ENCODE results near the gene MMS22L. TPM values are rescaled to one million over a fixed set of nuclear protein-coding genes. Genes with fewer than 3 reads are reported as not detected.

Gene MMS22L
- total and polyA plus RNA-seq, 10 of the 15 experiments (the other 5 are each of a cell fraction or from before 2014, with no cell fraction given): 5.0 to 33.9 (median 18.7) TPM

DNA sequence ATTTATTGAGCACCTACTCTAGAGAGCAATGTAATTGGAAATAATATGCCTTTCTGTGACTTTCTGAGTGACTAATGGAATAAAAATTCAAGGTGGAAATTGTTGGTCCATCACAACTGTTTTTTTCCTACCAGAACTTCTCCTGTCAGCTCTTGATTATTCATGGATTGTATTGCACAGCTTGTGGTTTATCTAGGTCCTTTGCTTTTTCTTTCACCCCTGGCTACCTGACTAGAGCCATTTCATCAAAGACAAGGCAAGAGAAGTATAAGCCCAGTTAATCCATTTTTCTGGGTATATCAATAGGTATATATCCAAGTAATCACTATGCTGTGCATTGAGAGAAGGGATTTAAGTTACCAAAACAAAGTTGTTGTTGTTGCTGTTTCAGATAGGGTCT lies 168.4 kb downstream of the MMS22L start (continued):
- TF ChIP-seq, protein P1, sequence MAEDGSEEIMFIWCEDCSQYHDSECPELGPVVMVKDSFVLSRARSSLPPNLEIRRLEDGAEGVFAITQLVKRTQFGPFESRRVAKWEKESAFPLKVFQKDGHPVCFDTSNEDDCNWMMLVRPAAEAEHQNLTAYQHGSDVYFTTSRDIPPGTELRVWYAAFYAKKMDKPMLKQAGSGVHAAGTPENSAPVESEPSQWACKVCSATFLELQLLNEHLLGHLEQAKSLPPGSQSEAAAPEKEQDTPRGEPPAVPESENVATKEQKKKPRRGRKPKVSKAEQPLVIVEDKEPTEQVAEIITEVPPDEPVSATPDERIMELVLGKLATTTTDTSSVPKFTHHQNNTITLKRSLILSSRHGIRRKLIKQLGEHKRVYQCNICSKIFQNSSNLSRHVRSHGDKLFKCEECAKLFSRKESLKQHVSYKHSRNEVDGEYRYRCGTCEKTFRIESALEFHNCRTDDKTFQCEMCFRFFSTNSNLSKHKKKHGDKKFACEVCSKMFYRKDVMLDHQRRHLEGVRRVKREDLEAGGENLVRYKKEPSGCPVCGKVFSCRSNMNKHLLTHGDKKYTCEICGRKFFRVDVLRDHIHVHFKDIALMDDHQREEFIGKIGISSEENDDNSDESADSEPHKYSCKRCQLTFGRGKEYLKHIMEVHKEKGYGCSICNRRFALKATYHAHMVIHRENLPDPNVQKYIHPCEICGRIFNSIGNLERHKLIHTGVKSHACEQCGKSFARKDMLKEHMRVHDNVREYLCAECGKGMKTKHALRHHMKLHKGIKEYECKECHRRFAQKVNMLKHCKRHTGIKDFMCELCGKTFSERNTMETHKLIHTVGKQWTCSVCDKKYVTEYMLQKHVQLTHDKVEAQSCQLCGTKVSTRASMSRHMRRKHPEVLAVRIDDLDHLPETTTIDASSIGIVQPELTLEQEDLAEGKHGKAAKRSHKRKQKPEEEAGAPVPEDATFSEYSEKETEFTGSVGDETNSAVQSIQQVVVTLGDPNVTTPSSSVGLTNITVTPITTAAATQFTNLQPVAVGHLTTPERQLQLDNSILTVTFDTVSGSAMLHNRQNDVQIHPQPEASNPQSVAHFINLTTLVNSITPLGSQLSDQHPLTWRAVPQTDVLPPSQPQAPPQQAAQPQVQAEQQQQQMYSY (CRISPR knock-in tag; IDR thresholded peaks at IDR 0.05): no peak
- TF ChIP-seq NR2F1 (conservative IDR thresholded peaks at IDR 0.05) (no peak), NKRF (conservative IDR thresholded peaks at IDR 0.05) (no peak)

- DNase-seq (ENCODE audit: low read depth, low spot score): no peak
- intact Hi-C loops (cut with micrococcal nuclease; ENCODE audit: unreplicated experiment): no loop called here
- TF ChIP-seq JUNB (IDR thresholded peaks at IDR 0.05) (no peak), NKRF (conservative IDR thresholded peaks at IDR 0.05) (no peak), RAD51 (IDR thresholded peaks at IDR 0.05) (no peak), BACH1 (IDR thresholded peaks at IDR 0.05; ENCODE audit: borderline replicate concordance) (no peak), TARDBP (IDR thresholded peaks at IDR 0.05; ENCODE audit: borderline replicate concordance) (no peak), USF1 (IDR thresholded peaks at IDR 0.05; ENCODE audit: borderline replicate concordance, extremely low read length, insufficient read depth, low read depth, low read length) (no peak), ASH2L (IDR thresholded peaks at IDR 0.05; ENCODE audit: borderline replicate concordance, low read depth) (no peak), IKZF2 (IDR thresholded peaks at IDR 0.05) (no peak), CHD4 (IDR thresholded peaks at IDR 0.05) (no peak), MXI1 (IDR thresholded peaks at IDR 0.05; ENCODE audit: low read depth, low read length) (no peak), CREB1 (IDR thresholded peaks at IDR 0.05; ENCODE audit: low read depth) (no peak), CBFB (IDR thresholded peaks at IDR 0.05; ENCODE audit: low read depth) (no peak)
- TF ChIP-seq, protein P2, sequence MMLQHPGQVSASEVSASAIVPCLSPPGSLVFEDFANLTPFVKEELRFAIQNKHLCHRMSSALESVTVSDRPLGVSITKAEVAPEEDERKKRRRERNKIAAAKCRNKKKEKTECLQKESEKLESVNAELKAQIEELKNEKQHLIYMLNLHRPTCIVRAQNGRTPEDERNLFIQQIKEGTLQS (IDR thresholded peaks at IDR 0.05; ENCODE audit: borderline replicate concordance, extremely low read depth, low read depth, low read length): no peak
Measured at GRCh38 chr6:97113170-97113569, 169.8 kb downstream of the MMS22L start.

More at GRCh38 chr6:97113170-97113569, 169.8 kb downstream of the MMS22L start:
- H4K20me1 ChIP-seq (ENCODE audit: control insufficient read depth, insufficient read depth): no peaks in the 10 kb centered on the region
- no peak overlapping the region for H3K4me3 ChIP-seq
- SMC1A ChIA-PET (ENCODE audit: uncharacterized antibody, unreplicated experiment): no interaction called here
- ATAC-seq (no peak), FAIRE-seq (no peak)
- in situ Hi-C loops (cut with MboI): no loop called here
- CTCF ChIA-PET: no interaction called here
- H3K27ac ChIP-seq (ENCODE audit: control insufficient read depth, insufficient read depth): no peak overlapping the region
- no peak overlapping the region for H3K9ac ChIP-seq (ENCODE audit: control insufficient read depth, insufficient read depth, low read length)
- H2AFZ ChIP-seq (ENCODE audit: control insufficient read depth, low read depth, low read length): no peak overlapping the region
- RAD21 ChIA-PET (ENCODE audit: unreplicated experiment): no interaction called here
- no peak overlapping the region for H3K4me2 ChIP-seq (ENCODE audit: control insufficient read depth, insufficient read depth)
- no peaks in the 10 kb centered on the region for H3K4me1 ChIP-seq (ENCODE audit: control insufficient read depth, insufficient read depth, low read length)
- POLR2A ChIA-PET: no interaction called here
- BruUV-seq (replicated peaks): no TSS peak
- WGBS (ENCODE audit: insufficient coverage, insufficient replicate concordance, low lambda C conversion rate, missing lambda C conversion rate): 8% methylated on average over 1 of the region's 1 CpG
- no peaks in the 10 kb centered on the region; a peak in 1 of 4 replicates for H3K27me3 ChIP-seq (replicated peaks in 1 of 2; ENCODE audit: control insufficient read depth in 2 of 2, insufficient read depth in 2 of 2, low read length in 1 of 2)
- H3K36me3 ChIP-seq (ENCODE audit: control insufficient read depth in 2 of 2, insufficient read depth in 2 of 2, low read length in 1 of 2): no peaks in the 10 kb centered on the region
- no peaks in the 10 kb centered on the region for H3K79me2 ChIP-seq (ENCODE audit: control insufficient read depth, insufficient read depth, low read length)
- no peaks in the 10 kb centered on the region for H3K9me3 ChIP-seq (replicated peaks; ENCODE audit: control insufficient read depth, insufficient read depth, low read length)
